ENCODE results near the gene CORO2A.

Gene CORO2A

GRCh38 chr9:98168153-98168780 is 24.2 kb downstream of the CORO2A start:
- DNase-seq = no peak

DNA sequence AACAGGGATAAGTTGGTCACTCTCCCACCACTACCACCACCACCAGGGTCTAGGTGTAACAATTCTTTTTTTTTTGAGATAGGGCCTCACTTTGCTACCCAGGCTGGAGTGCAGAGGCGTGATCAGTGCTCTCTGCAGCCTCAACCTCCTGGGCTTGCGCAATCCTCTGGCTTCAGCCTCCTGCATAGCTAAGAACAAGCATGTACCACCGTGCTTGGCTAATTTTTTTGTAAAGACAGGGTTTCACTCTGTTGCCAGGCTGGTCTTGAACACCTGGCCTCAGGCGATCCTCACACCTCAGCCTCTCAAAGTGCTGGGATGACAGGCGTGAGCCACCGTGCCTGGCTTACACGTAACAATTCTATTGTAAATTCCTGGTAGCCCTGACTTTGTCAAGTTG is 27.5 kb downstream of the CORO2A start:
- no peak for DNase-seq

DNA sequence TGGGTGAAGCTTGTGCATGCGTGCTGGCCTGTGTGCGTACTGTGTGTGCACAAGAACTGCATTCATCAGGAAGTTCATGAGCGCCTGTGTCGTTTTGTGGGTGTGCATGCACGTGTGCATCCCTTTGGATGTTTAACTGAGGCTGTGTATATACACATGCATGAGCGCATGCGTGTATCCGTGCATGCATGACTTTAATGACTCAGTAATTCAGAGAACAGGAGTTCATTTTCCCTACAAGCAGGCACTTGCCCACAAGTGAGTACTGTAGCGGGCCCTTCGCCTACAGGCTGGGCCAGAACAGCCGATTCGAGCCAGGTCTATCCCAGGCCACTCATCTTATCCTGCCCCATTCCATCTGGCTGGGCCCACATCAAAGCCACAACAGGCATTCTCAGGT is 29.8 kb downstream of the CORO2A start:
- no peak for DNase-seq

DNA sequence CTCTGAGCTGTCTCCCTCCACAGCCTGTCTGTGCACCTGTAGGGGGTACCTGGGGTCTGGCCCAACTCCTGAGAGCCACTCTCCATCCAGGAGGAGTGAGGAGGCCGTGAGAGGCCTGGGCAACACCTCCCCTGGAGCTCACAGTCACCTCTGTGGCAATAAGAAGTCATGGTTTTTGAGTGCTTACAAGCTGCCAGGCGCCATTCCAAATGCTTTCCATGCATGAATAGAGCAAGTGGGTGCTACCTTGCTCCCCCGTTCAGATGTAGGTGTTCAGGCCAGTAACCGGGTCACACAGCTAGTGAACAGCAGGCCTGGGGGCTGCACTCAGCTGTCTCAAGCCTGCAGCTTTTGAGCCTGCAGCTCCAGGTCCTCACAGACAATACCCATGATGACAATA is 30.6 kb downstream of the CORO2A start:
- DNase-seq = no peak

DNA sequence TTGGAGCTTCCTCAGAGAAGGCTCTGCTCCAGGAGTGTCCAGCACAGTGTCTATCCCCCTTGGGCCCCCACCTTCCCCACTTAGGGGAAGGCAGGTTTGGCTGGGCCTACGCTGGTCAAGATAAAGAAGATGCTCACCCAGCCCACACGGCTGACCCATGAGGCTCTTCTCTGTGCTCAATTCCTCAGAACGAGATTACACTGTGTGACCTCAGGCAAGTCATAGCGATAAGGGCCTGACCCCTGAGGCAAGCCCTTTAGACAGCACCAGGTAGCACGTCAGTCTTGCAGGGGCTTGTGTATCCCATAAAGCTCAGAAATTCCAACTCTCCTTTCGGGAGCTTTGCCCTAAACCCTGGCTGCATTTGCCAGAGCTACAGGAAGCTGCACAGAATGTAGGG is 32.6 kb downstream of the CORO2A start:
- DNase-seq = no peak

- DNase-seq = no peak
Observed at GRCh38 chr9:98159301-98159700, 33.1 kb downstream of the CORO2A start.

DNA sequence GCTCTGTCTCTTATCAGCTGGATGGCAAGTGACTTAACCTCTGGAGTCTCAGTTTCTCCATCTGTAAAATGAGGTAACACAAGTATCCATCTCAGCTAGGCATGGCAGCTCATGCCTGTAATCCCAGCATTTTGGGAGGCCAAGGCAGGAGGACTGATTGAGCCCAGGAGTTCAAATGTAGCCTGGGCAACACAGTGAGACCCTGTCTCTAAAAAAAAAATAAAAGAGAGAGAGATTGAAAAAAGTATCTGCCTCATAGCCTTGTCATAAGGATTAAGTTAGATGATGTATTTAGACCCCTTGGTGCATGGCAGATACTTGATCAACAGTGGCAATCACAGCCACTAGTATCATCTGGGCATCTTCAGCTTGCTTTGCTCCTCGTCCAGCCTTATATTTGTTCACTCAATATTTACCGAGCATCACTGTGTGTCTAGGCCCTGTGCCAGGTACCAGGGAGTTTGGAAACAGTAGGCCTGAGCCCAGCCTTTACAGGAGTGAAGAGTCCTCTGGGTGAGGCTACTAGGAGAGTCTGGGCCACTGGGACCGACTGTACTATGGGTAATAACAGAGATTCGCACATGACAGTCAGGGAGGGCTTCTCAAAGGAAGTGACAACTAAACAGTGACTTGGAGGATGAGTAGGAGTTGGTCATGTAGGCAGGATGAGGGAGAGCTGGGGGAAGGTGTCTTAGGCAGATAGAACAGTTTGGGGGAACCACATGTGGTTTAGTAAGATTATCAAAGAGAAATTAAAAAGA is 34.2 kb downstream of the CORO2A start:
- no peak for DNase-seq

GRCh38 chr9:98157372-98157771 is 35.1 kb downstream of the CORO2A start:
- DNase-seq = no peak

DNA sequence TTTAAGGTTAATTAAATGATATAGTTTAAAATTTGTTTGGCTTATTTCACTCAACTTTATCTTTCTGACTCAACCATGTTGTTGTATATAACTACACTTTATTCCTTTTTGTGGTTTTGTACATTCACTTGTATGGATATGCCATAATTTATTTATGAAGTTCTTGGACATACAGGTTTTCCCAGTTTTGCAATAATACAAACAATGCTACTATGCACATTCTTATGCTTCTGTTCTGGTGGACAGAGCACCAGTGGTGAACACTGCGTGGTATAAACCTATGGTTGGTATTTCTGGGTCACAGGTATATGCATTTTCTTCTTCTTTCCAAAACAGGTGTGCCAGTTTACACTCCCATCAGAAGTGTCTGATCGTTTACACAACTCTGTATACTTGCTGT is 37.8 kb downstream of the CORO2A start:
- no peak for DNase-seq

- DNase-seq = no peak
Observed at GRCh38 chr9:98152526-98152925, 39.9 kb downstream of the CORO2A start.

- no peak for DNase-seq
Observed at GRCh38 chr9:98150721-98151120, 41.7 kb downstream of the CORO2A start.

- no peak for DNase-seq
Observed at GRCh38 chr9:98150164-98150563, 42.3 kb downstream of the CORO2A start.

- no peak for DNase-seq
Observed at GRCh38 chr9:98149422-98149821, 43.0 kb downstream of the CORO2A start.

GRCh38 chr9:98148486-98148885 is 44.0 kb downstream of the CORO2A start:
- no peak for DNase-seq

DNA sequence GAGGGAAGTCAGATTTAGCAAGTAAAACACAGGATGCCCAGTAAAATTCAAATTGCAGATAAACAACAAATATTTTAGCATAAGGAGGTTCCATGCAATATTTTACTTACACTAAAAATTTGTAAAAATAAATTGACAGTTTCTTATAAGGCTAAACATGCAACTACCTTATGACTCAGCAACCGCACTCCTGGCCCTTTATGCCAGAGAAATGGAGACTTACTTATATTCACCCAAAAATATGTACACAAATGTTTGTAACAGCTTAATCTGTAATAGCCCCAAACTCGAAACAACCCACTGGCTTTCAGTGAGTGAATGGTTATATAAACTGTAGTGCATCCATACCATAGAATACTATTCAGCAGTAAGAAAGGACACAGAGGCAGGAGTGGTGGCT is 44.9 kb downstream of the CORO2A start:
- DNase-seq = no peak

GRCh38 chr9:98146101-98146991 is 46.1 kb downstream of the CORO2A start:
- DNase-seq = peak; percentile 69

DNA sequence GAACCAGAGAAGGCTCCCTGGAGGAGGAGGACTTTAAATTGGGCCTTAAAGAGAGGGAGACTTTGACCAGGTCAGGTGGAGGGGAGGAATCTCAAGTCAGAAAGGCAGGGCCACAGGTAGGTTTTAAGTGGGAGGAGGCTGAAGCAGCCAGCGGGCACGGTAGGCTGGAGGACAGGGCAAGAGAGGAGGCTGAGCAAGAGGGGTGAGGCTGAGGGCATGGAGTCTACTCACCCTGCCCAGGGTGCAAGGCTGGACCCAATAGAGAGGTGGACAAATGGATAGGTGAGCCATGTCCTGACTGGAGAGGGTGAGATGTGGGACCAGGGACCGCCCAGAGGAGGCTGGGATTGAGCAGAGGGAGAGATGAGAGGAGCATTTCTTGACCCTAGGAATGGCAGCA is 47.8 kb downstream of the CORO2A start:
- DNase-seq = no peak

GRCh38 chr9:98144076-98144475 is 48.4 kb downstream of the CORO2A start:
- no peak for DNase-seq

- no peak for DNase-seq
Observed at GRCh38 chr9:98142925-98143481, 49.4 kb downstream of the CORO2A start.

GRCh38 chr9:98142182-98142907 is 50.1 kb downstream of the CORO2A start:
- no peak for DNase-seq

- no peak for DNase-seq
Observed at GRCh38 chr9:98140503-98140902, 51.9 kb downstream of the CORO2A start.

DNA sequence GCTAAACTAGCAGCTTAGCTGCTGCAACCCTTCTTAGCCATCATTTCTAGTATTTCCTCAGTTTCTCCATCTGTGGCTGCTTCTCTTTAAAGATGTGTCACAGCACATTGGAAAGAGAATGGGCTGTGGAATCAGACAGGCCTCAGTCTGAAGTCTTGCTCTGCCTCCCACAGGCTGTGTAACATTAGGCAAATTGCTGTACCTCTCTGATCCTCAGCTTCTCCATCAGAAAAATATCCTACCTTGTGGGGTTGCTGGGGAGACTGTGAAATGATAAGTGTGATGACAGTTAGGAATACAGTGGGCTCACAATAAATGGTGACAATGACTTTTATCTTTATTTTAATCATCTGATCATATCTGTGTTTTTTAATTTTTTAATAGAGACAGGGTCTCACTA is 55.9 kb downstream of the CORO2A start:
- DNase-seq = no peak

GRCh38 chr9:98135938-98136337 is 56.5 kb downstream of the CORO2A start:
- DNase-seq = no peak
